ENCODE measurements around the gene KCP. TPM values are rescaled to one million over a fixed set of nuclear protein-coding genes. Genes with fewer than 3 reads are reported as not detected.

KCP gene
- total RNA-seq, 2 experiments from 2014 or later, result 1.4 to 2.3 TPM

DNA sequence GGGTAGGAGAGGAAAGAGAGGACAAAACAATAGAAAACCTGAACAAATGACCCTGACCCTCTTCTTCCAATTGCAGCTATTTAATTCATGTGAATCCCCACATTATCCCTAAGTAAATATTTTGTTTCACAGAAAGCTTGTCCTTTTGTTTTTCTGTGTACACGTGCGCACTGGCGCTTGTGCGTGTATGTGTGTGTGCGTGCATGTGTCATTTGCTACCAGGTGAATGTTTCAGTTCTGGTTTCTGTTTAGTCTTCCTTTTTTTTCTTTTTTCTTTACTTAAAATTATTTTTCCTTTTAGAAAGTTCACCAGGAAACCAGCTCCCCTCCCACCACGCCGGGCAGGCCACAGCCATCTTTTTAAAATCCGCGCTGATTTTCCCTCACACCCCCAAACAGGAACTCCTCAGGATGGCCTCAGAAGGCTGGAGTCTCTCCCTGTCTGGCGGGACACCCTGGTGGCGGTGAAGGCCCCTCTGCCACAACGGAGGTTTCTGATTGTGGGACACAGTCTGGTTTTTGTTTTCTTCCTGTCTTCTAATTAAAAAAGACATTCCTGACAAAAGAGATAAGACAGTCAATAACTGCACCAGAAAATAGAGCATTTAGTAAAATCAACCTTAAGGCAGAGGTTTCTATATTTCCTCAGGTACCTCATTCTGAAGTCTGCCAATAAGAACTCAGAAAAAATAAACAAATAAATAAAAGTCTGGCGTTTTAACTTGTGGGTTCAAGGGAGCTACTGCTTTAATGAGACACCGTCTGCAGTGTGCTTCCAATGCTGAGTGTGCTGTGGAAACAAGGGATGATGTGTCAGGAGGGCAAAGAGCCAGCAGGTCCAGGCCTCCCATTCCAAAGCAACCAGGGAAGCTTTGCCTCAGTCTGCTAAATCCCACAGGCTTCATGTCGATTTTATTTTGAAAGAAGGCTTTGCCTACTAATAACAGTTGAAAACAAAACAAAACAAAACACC is 44.6 kb upstream of the KCP start:
- intact Hi-C loops (cut with micrococcal nuclease; ENCODE audit: unreplicated experiment), result loop anchor here (1.0 to 5.0 kb wide), 2 partner anchors 15 to 97 kb away; no protein-coding TSS in a partner anchor
- H3K79me2 ChIP-seq (ENCODE audit: insufficient read depth, low read depth, low read length), result no peaks in the 10 kb centered on the region
- H4K20me1 ChIP-seq (ENCODE audit: insufficient read depth, low read length), result no peaks in the 10 kb centered on the region
- H3K4me2 ChIP-seq (ENCODE audit: low read length), result peak overlapping the region; percentile 80
- TF ChIP-seq EZH2phosphoT487 (IDR thresholded peaks at IDR 0.05; ENCODE audit: borderline replicate concordance, low read depth, low read length), result no peak
- TF ChIP-seq, protein P1, sequence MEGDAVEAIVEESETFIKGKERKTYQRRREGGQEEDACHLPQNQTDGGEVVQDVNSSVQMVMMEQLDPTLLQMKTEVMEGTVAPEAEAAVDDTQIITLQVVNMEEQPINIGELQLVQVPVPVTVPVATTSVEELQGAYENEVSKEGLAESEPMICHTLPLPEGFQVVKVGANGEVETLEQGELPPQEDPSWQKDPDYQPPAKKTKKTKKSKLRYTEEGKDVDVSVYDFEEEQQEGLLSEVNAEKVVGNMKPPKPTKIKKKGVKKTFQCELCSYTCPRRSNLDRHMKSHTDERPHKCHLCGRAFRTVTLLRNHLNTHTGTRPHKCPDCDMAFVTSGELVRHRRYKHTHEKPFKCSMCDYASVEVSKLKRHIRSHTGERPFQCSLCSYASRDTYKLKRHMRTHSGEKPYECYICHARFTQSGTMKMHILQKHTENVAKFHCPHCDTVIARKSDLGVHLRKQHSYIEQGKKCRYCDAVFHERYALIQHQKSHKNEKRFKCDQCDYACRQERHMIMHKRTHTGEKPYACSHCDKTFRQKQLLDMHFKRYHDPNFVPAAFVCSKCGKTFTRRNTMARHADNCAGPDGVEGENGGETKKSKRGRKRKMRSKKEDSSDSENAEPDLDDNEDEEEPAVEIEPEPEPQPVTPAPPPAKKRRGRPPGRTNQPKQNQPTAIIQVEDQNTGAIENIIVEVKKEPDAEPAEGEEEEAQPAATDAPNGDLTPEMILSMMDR (conservative IDR thresholded peaks at IDR 0.05; ENCODE audit: low read length), result peak; percentile 43; the same call in 1 of the 2 replicates
- no peaks in the 10 kb centered on the region for H3K9me3 ChIP-seq (ENCODE audit: low read length)
- ChIA-PET POLR2A (interaction anchor here (0.6 to 2.6 kb wide), 10 partner anchors 11 to 449 kb away, joined by 3 to 29 read pairs (median 4); no protein-coding TSS in a partner anchor), CTCF (ENCODE audit: unreplicated experiment) (interaction anchor here (1.0 to 2.4 kb wide), 2 partner anchors 8 to 15 kb away, joined by 3 to 11 read pairs; no protein-coding TSS in a partner anchor)
- H2AFZ ChIP-seq (ENCODE audit: low read length), result peak overlapping the region; percentile 55; the same call in 1 of the 2 replicates
- peaks cover 96% of the 10 kb centered on the region for H3K36me3 ChIP-seq (ENCODE audit: insufficient read depth, low read length)
- H3K27ac ChIP-seq (ENCODE audit: low read depth, low read length, poor library complexity, severe bottlenecking), result peak overlapping the region; percentile 87
- TSS peak; percentile 75 for BruUV-seq (replicated peaks)
- peaks cover 42% of the 10 kb centered on the region for H3K4me1 ChIP-seq (ENCODE audit: insufficient read depth, low read length, poor library complexity, severe bottlenecking)
- no peaks in the 10 kb centered on the region for H3K9me2 ChIP-seq (ENCODE audit: insufficient read depth, low read length)
- H3K4me3 ChIP-seq (ENCODE audit: low read depth, low read length, poor library complexity, severe bottlenecking), result peak overlapping the region; percentile 44
- peak; percentile 74 for DNase-seq (ENCODE audit: low spot score)

DNA sequence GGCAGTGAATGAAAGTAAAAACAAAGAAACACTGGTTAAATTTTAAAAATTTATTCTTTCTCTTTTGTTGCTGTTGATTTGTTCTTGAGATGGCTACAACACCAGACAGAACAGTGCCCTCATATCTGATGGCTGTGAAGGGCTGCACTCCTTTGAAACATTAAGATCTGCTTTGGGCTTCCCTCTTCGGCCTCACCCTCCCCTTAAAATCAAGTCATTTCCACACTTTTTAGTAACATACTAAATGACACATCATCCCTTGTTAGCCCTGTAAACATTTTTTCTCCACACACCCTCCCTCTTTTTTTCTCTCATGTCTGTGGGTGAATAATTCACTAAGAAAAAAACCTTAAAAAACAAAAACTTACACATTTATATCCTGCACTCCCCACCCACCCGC is 43.6 kb upstream of the KCP start:
- no peak for DNase-seq (ENCODE audit: low spot score)
- ChIA-PET POLR2A (interaction anchor here (0.6 to 2.6 kb wide), 6 partner anchors 10 to 135 kb away, joined by 3 to 29 read pairs (median 4); no protein-coding TSS in a partner anchor), CTCF (ENCODE audit: unreplicated experiment) (interaction anchor here (1.0 to 2.4 kb wide), 2 partner anchors 9 to 14 kb away, joined by 3 to 11 read pairs; no protein-coding TSS in a partner anchor)
- no TSS peak for BruUV-seq (replicated peaks)
- peaks cover 89% of the 10 kb centered on the region for H3K36me3 ChIP-seq (ENCODE audit: insufficient read depth, low read length)
- intact Hi-C loops (cut with micrococcal nuclease; ENCODE audit: unreplicated experiment), result no loop called here
- peak overlapping the region; percentile 17; the same call in 1 of the 2 replicates for H3K4me2 ChIP-seq (ENCODE audit: low read length)
- H4K20me1 ChIP-seq (ENCODE audit: insufficient read depth, low read length), result no peaks in the 10 kb centered on the region
- H3K4me3 ChIP-seq (ENCODE audit: low read depth, low read length, poor library complexity, severe bottlenecking), result no peak overlapping the region
- no peaks in the 10 kb centered on the region for H3K9me3 ChIP-seq (ENCODE audit: low read length)
- peak overlapping the region; percentile 87 for H3K27ac ChIP-seq (ENCODE audit: low read depth, low read length, poor library complexity, severe bottlenecking)
- H3K4me1 ChIP-seq (ENCODE audit: insufficient read depth, low read length, poor library complexity, severe bottlenecking), result peaks cover 42% of the 10 kb centered on the region
- H3K9me2 ChIP-seq (ENCODE audit: insufficient read depth, low read length), result no peaks in the 10 kb centered on the region
- no peaks in the 10 kb centered on the region for H3K79me2 ChIP-seq (ENCODE audit: insufficient read depth, low read depth, low read length)
- TF ChIP-seq, protein P1 (conservative IDR thresholded peaks at IDR 0.05; ENCODE audit: low read length), result no peak
- no peak for TF ChIP-seq EZH2phosphoT487 (IDR thresholded peaks at IDR 0.05; ENCODE audit: borderline replicate concordance, low read depth, low read length)
- H2AFZ ChIP-seq (ENCODE audit: low read length), result no peak overlapping the region
